Body of pancreas (tissue), 4 donors: ENCODE results near the gene PRPS1. TPM values are rescaled to one million over a fixed set of nuclear protein-coding genes. Genes with fewer than 3 reads are reported as not detected.

Source experiments
- ATAC-seq: fragments of 150-250 bp; one replicate; pipeline ENCODE4 v1.9.1; 2016
- DNase-seq, 4 donors: peaks; one replicate each; pipeline ENCODE4 v3.0.0-alpha.2; 2019
- H3K27ac ChIP-seq, 4 donors: fragments of 200-600 bp; sonication (generic); 1 replicate in 3 of 4; 2 replicates in 1 of 4; pipeline versions ENCODE4 v1.5.1 to v1.6.1; 2016 to 2019; ENCODE audit warnings: mild to moderate bottlenecking in 1 of 4, mixed read lengths in 1 of 4, moderate library complexity in 1 of 4
- H3K27me3 ChIP-seq, 2 donors: fragments of 200-600 bp; sonication (generic); one replicate each; pipeline ENCODE4 v1.6.0; 2016; ENCODE audit warnings: mild to moderate bottlenecking in 1 of 2
- H3K36me3 ChIP-seq, 2 donors: fragments of 200-600 bp; sonication (generic); replicated peaks in 1 of 2; 2 replicates each; pipeline ENCODE4 v1.5.1; 2016; ENCODE audit warnings: low read depth in 2 of 2; ENCODE audit not compliant: insufficient read depth in 1 of 2
- H3K4me1 ChIP-seq: fragments of 200-600 bp; sonication (generic); one replicate; pipeline ENCODE4 v1.6.0; 2016
- H3K4me3 ChIP-seq, 2 donors: fragments of 200-600 bp; sonication (generic); 1 replicate in 1 of 2; 2 replicates in 1 of 2; pipeline ENCODE4 v1.5.1; 2016 to 2019
- H3K9me3 ChIP-seq, 3 donors: fragments of 200-600 bp; sonication (generic); 1 replicate in 2 of 3; 2 replicates in 1 of 3; pipeline ENCODE4 v1.5.1; 2016
- CTCF ChIP-seq, 7 experiments: fragments of 450-650 bp in 4 of 7; fragments of 200-600 bp in 3 of 7; sonication (generic) in 3 of 7; IDR thresholded peaks; one replicate each; pipeline ENCODE4 v1.5.1; 2016 to 2019; ENCODE audit warnings: antibody characterized with exemption in 7 of 7
- POLR2A ChIP-seq, 3 donors: fragments of 450-650 bp; IDR thresholded peaks; one replicate each; pipeline ENCODE4 v1.6.1; 2016; ENCODE audit warnings: antibody characterized with exemption in 3 of 3, mild to moderate bottlenecking in 2 of 3
- WGBS, 2 donors: methylation state at CpG; one replicate each; pipeline ENCODE4 v1.1.5; 2017; 5-methylcytosine and 5-hydroxymethylcytosine counted together
- intact Hi-C: fragments of 100-400 bp; cut with DNase I; formaldehyde crosslinking; loops from one replicate; pipeline ENCODE4 v1.15.1; 2023
- total RNA-seq, 2 donors: library from RNA; depleted of rRNA; stranded (reverse); fragments of >200 nt; gene quantifications; one replicate each; pipeline ENCODE4 v1.1.0, GENCODE V29; 2016

The PRPS1 gene
- total RNA-seq, 2 donors from 2014 or later = 6.5 to 18.1 TPM

GRCh38 chrX:107626916-107627315 is 1.4 kb upstream of the PRPS1 start:
- Histone ChIP-seq H3K4me1 (peaks cover 6% of the 10 kb centered on the region), H3K9me3 (no peaks in the 10 kb centered on the region), H3K27me3 (no peaks in the 10 kb centered on the region), H3K27ac (no peak overlapping the region), H3K36me3 (no peaks in the 10 kb centered on the region), H3K4me3 (no peak overlapping the region)
- intact Hi-C loops = no loop called here
- 51 to 66% methylated on average over 2 of the region's 2 CpGs for WGBS, 2 donors
- no peak for TF ChIP-seq CTCF (IDR thresholded peaks at IDR 0.05)
- no peak for TF ChIP-seq POLR2A (IDR thresholded peaks at IDR 0.05)
- DNase-seq (no peak), ATAC-seq (no peak)

- Histone ChIP-seq H3K36me3 (no peaks in the 10 kb centered on the region), H3K4me3 (peak overlapping the region in 1 of 2 donors; percentile 48), H3K9me3 (no peaks in the 10 kb centered on the region), H3K27me3 (no peaks in the 10 kb centered on the region), H3K27ac (peak overlapping the region; percentile 23 to 85 (median 65)), H3K4me1 (peaks cover 6% of the 10 kb centered on the region)
- whole genome bisulfite sequencing, 2 donors = 0 to 1% methylated on average over 15 to 26 of the region's 29 CpGs
- peak; percentile 16 to 33 (median 24) for DNase-seq
- intact Hi-C loops = no loop called here
- ATAC-seq = peak; percentile 43
- TF ChIP-seq POLR2A (IDR thresholded peaks at IDR 0.05) (no peak), CTCF (IDR thresholded peaks at IDR 0.05) (no peak)
These were observed 591 bp downstream of the PRPS1 start for GRCh38 chrX:107628662-107629539.

GRCh38 chrX:107629540-107629909 is 1.2 kb downstream of the PRPS1 start:
- peak in 2 of 4 donors; percentile 7 to 12 for DNase-seq
- no peaks in the 10 kb centered on the region for H3K36me3 ChIP-seq
- H3K4me1 ChIP-seq = peaks cover 6% of the 10 kb centered on the region
- WGBS, 2 donors = 0 to 1% methylated on average over 5 of the region's 5 CpGs
- no peak for ATAC-seq
- intact Hi-C loops = no loop called here
- no peak overlapping the region for H3K4me3 ChIP-seq
- H3K9me3 ChIP-seq = no peaks in the 10 kb centered on the region
- no peak overlapping the region for H3K27ac ChIP-seq
- no peaks in the 10 kb centered on the region for H3K27me3 ChIP-seq
- TF ChIP-seq CTCF (IDR thresholded peaks at IDR 0.05) = no peak
- TF ChIP-seq POLR2A (IDR thresholded peaks at IDR 0.05) = no peak

- Histone ChIP-seq H3K4me1 (peaks cover 6% of the 10 kb centered on the region), H3K36me3 (no peaks in the 10 kb centered on the region), H3K4me3 (no peak overlapping the region), H3K9me3 (no peaks in the 10 kb centered on the region), H3K27me3 (no peaks in the 10 kb centered on the region), H3K27ac (no peak overlapping the region)
- TF ChIP-seq POLR2A (IDR thresholded peaks at IDR 0.05) (no peak), CTCF (IDR thresholded peaks at IDR 0.05) (no peak)
- ATAC-seq (no peak), DNase-seq (no peak)
- intact Hi-C loops = no loop called here
- 15 to 24% methylated on average over 3 of the region's 3 CpGs for WGBS, 2 donors
These were observed 1.9 kb downstream of the PRPS1 start for GRCh38 chrX:107630031-107630689.
